GM11168 (cell line): Measurements from ENCODE around the gene PAX3.

Experiments used
- in situ Hi-C: fragments of 300-500 bp; cut with MboI; formaldehyde crosslinking; loops from one replicate; pipeline ENCODE4 v1.12.0; 2022; ENCODE audit warnings: low sequenced_read_pairs; ENCODE audit not compliant: unreplicated experiment

PAX3 gene

GRCh38 chr2:222281506-222281905, 17.3 kb downstream of the PAX3 start:
- in situ Hi-C loops = no loop called here

- in situ Hi-C loops = no loop called here
Observed at GRCh38 chr2:222280795-222281194, 18.0 kb downstream of the PAX3 start.

GRCh38 chr2:222272446-222273015, 26.3 kb downstream of the PAX3 start:
- in situ Hi-C loops = no loop called here

GRCh38 chr2:222271854-222272253, 26.9 kb downstream of the PAX3 start:
- in situ Hi-C loops = no loop called here

GRCh38 chr2:222270396-222270795, 28.4 kb downstream of the PAX3 start:
- in situ Hi-C loops = no loop called here

GRCh38 chr2:222269132-222269531, 29.7 kb downstream of the PAX3 start:
- in situ Hi-C loops = no loop called here

GRCh38 chr2:222268311-222268990, 30.3 kb downstream of the PAX3 start:
- in situ Hi-C loops = no loop called here

- in situ Hi-C loops = no loop called here
Observed at GRCh38 chr2:222264791-222265320, 33.9 kb downstream of the PAX3 start.

GRCh38 chr2:222261504-222261903, 37.3 kb downstream of the PAX3 start:
- in situ Hi-C loops = no loop called here

- in situ Hi-C loops = no loop called here
Observed at GRCh38 chr2:222257645-222258044, 41.2 kb downstream of the PAX3 start.

- in situ Hi-C loops = no loop called here
Observed at GRCh38 chr2:222256250-222256649, 42.5 kb downstream of the PAX3 start.

- in situ Hi-C loops = no loop called here
Observed at GRCh38 chr2:222255090-222255489, 43.7 kb downstream of the PAX3 start.

- in situ Hi-C loops = no loop called here
Observed at GRCh38 chr2:222250313-222250712, 48.5 kb downstream of the PAX3 start.

GRCh38 chr2:222249444-222249843, 49.4 kb downstream of the PAX3 start:
- in situ Hi-C loops = no loop called here

GRCh38 chr2:222248818-222249217, 50.0 kb downstream of the PAX3 start:
- in situ Hi-C loops = no loop called here

GRCh38 chr2:222248256-222248655, 50.5 kb downstream of the PAX3 start:
- in situ Hi-C loops = no loop called here

- in situ Hi-C loops = no loop called here
Observed at GRCh38 chr2:222242532-222242931, 56.3 kb downstream of the PAX3 start.

GRCh38 chr2:222241128-222241870, 57.5 kb downstream of the PAX3 start:
- in situ Hi-C loops = no loop called here

GRCh38 chr2:222240676-222241049, 58.1 kb downstream of the PAX3 start:
- in situ Hi-C loops = no loop called here

- in situ Hi-C loops = no loop called here
Observed at GRCh38 chr2:222239945-222240675, 58.7 kb downstream of the PAX3 start.

GRCh38 chr2:222239091-222239490, 59.7 kb downstream of the PAX3 start:
- in situ Hi-C loops = no loop called here
